Sigmoid colon (tissue), 4 donors: ENCODE data around the gene PDE4D.

Experiments used
- POLR2AphosphoS5 ChIP-seq, 4 donors: sonication (generic); formaldehyde crosslinking; IDR thresholded peaks; one replicate each; pipeline ENCODE4 v1.6.1; 2017; ENCODE audit warnings: antibody characterized with exemption in 4 of 4
- TF ChIP-seq, protein P1 (sequence below), 4 experiments: fragments of 450-650 bp in 3 of 4; fragments of 200-600 bp in 1 of 4; IDR thresholded peaks; one replicate each; pipeline ENCODE4 v1.5.1; 2016 to 2019; ENCODE audit warnings: antibody characterized with exemption in 4 of 4, mild to moderate bottlenecking in 3 of 4, moderate library complexity in 2 of 4

DNA sequence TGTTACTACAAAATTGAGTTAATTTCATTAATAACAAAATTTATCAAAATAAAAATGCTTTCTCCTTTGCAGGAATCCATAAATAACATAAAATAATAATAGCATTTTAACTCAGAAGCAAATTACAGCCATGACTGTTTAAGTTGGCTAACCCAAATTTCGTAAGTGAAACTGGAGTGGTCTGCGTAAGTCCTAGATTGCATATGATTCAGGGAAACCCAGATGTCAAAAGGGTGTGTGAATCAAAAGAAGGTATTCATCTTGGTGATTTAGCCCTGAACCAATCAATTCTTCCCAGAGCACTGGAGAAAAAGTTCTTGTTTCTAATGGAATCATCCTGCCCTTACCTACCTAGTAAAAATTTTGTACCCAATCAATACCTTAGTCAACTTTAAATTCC, 763.1 kb downstream of the PDE4D start:
- TF ChIP-seq, protein P1, sequence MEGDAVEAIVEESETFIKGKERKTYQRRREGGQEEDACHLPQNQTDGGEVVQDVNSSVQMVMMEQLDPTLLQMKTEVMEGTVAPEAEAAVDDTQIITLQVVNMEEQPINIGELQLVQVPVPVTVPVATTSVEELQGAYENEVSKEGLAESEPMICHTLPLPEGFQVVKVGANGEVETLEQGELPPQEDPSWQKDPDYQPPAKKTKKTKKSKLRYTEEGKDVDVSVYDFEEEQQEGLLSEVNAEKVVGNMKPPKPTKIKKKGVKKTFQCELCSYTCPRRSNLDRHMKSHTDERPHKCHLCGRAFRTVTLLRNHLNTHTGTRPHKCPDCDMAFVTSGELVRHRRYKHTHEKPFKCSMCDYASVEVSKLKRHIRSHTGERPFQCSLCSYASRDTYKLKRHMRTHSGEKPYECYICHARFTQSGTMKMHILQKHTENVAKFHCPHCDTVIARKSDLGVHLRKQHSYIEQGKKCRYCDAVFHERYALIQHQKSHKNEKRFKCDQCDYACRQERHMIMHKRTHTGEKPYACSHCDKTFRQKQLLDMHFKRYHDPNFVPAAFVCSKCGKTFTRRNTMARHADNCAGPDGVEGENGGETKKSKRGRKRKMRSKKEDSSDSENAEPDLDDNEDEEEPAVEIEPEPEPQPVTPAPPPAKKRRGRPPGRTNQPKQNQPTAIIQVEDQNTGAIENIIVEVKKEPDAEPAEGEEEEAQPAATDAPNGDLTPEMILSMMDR (IDR thresholded peaks at IDR 0.05) = no peak
- TF ChIP-seq POLR2AphosphoS5 (IDR thresholded peaks at IDR 0.05) = no peak
